Keratinocyte (primary cell): Measurements from ENCODE around the gene DLG5.

ENCODE experiments used
- CTCF ChIP-seq, 3 experiments: IDR thresholded peaks in 1 of 3; conservative IDR thresholded peaks in 1 of 3; optimal IDR thresholded peaks in 1 of 3; 2 replicates in 2 of 3; 3 replicates in 1 of 3; pipeline versions ENCODE3 to v1.5.1; 2011; ENCODE audit warnings: low read length in 3 of 3, mild to moderate bottlenecking in 3 of 3, moderate library complexity in 2 of 3, control low read depth in 1 of 3, inconsistent platforms in 1 of 3; ENCODE audit not compliant: insufficient read depth in 2 of 3; ENCODE audit errors: extremely low read depth in 1 of 3
- EZH2 ChIP-seq: IDR thresholded peaks from one replicate; pipeline ENCODE4 v1.6.1; 2012; ENCODE audit warnings: inconsistent platforms, mild to moderate bottlenecking, low read length, moderate library complexity

GRCh38 chr10:77927402-77928246, 1.1 kb upstream of the DLG5 start:
- TF ChIP-seq CTCF (optimal IDR thresholded peaks at IDR 0.05 in 1 of 3, IDR thresholded peaks at IDR 0.05 in 1 of 3, conservative IDR thresholded peaks at IDR 0.05 in 1 of 3; ENCODE audit: extremely low read depth in 1 of 3, insufficient read depth in 2 of 3, low read length in 3 of 3) (no peak), EZH2 (no peak)
